ENCODE measurements around the gene RHOT2.

The RHOT2 gene

DNA sequence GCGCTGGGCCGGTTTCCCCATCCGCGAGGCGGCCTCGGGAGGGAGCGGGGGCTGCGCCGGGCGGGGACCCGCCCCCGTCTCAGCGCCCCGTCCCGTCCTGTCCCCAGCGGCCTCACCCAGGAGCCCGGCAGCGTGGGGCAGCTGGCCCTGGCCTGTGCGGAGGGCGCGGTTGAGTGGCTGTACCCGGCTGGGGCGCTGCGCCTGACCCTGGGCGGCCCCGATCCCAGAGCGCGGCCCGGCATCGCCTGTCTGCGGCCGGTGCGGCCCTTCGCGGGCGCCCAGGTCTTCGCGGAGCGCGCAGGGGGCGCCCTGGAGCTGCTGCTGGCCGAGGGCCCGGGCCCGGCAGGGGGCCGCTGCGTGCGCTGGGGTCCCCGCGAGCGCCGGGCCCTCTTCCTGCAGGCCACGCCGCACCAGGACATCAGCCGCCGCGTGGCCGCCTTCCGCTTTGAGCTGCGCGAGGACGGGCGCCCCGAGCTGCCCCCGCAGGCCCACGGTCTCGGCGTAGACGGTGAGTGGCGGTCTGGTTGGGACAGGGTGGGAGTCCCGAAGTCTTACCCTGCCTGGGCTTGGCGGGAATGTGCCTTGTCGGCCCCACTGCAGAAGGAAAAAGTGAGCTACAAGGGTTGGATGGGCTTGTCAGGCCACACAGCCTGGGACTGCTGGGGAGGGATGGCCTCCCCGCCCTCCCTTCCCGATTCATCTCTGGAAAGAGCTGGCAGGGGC, 47.7 kb downstream of the RHOT2 start:
- DNase-seq (ENCODE audit: low read depth) = no peak

DNA sequence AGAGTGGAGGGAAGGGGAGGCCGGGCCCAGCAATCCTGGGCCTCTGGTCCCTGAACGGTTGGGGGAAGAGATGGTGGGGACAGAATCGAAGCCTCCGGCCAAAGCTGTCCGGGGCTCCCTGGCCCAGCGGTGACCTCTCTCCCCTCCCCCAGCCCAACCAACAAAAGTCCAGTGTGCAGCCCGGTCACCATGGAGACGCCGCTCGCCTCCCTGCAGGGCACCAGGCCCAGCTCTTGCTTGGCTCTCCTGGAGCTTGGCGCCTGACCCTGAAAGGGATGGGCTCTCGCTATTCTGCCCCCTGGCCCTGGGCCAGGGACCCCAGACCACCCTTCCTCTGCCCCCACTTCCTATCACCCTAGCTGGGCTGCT, 48.3 kb downstream of the RHOT2 start:
- no peak for DNase-seq (ENCODE audit: low read depth)

DNA sequence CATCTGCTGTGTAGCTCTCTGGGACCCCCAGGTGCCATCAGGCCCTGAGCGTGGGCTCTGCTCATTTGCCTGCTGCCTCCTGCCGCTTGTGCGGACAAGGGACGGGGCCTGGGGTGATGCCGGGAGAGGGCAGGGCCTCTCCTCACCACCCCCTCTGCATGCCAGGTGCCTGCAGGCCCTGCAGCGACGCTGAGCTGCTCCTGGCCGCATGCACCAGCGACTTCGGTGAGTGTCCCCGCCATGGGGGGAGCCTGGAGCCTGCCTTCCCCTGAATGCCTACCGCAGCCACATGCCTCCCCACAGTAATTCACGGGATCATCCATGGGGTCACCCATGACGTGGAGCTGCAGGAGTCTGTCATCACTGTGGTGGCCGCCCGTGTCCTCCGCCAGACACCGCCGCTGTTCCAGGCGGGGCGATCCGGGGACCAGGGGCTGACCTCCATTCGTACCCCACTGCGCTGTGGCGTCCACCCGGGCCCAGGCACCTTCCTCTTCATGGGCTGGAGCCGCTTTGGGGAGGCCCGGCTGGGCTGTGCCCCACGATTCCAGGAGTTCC, 48.9 kb downstream of the RHOT2 start:
- no peak for DNase-seq (ENCODE audit: low read depth)

DNA sequence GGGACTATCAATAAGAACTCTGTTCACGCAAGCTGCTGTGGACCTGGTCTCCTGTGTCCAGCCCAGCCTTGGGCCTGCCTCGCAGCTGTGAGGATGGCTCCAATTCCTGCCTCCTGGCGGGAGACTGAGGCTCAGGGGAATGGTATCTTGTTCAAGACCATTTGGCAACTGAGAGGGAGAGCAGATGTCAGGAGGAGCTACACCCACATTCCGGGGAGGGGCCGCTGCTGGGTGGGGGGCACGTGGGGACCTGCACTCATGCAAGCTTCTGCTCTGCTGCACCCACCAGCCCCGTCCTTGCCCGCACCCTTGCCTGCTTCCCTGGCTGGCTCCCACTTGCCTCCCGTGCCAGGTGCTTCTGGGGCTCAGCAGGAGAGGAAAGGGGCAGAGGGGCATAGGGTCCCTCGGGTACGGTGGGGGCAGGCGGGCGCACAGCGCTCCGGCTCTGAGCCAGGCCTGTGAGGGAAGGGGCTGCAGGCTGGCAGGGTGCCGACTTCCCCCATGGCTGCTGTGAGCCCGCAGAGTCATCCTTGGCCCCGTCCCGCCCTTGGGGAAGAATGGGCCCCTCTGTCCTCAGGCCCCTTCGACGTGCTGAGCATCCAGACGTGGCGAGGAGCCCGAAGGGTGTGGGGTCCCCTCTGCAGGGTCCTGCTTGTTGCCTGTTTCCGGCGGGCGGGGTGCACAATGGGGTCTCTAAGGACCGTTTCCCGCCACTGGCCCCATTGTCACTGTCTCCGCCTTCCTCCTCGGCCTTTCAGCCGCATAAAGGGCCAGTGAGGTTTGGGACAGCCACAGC, 49.7 kb downstream of the RHOT2 start:
- DNase-seq (ENCODE audit: low read depth) = no peak

DNA sequence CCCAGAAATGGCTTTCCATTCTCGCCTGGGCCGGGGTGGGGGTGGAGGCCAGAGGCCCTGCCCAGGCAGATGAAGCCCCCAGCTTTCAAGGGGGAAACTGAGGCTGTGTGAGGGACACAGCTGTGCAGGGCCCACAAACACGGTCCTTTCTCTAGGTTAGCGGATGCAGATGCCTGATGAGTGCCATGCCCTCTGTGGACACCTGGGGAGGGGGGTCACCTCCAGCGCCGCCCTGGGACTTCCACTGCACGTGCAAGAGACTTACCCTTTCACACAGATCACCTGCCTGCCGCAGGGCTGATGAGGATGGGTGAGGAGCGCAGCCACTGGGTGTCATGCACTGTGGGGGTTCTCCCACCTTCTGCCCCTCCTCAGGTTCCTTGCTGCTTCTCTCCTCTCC, 50.5 kb downstream of the RHOT2 start:
- no peak for DNase-seq (ENCODE audit: low read depth)

DNA sequence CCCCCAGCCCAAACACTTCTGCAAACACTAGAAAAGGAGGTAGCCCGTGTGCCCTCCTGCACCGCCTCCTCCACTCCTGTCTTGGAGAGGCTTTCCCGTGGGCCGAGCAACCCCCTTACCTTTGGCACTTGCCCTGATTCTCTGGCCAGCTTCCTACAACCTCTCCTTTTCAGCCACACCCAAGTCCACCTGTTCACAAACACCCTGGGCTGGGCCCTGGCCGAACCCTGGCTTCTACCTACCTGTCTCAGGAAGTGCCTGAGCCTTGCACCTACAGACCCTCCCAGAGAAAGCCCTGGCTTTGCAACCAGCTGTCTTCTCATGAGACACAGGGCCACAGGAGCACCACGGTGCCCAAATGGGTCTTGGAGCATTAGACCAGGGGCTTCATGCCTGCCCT, 51.0 kb downstream of the RHOT2 start:
- no peak for DNase-seq (ENCODE audit: low read depth)

DNA sequence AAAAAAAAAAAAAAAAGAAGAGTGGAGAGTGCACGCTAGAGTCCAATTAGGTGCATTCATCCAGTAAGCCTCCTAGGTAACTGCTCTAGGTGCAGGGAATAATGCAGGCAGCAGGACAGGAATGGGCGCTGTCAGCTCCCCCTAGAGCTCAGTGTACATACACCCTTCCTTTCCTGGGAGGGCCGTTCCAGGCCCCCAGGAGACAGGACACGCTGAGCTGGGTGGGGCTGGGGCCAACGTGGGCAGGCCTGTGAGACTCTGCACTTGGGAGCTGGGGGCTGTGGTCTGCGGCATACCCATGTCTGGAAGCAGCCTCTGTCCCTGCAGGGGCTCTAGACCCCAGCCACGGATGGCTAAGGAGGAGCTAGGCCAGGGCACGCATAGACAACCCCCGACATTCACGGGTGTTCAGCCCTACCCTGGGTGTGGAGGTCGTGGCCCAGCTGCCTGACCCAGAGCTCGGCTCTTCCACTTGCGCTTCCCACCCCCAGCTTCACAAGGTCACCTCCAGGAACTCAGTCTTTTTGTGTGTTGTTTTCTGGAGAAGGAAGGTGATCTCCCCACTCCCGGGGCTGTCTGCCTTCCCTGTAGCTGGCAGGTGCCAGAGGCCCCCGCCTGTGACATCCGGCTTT, 52.0 kb downstream of the RHOT2 start:
- DNase-seq (ENCODE audit: low read depth) = no peak

DNA sequence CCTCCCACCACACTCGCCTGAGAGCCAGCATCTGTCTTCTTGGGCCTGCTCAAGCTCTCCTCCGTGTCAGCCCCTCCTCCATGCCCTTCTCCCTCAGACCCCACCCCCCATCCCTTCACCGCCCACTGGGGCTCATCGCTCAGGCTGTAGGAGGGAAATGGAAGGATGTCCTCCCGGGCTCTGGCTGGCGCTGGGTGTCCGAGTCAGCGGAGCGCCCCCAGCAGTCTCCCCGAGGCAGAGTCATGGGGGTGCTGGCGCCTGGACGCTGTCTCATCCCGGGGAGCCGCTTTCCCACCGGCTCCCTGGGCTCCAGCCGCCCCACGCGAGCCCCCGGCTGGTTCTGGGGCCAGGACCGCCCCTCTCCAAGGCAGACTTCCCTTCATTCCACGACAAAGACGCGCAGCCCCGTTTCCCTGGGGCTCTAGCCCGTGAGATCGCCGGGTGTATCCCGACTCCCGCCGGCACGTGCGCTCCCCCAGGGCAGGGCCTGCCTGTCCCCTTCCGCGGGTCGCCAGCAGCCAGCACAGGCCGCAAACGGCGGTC, 52.6 kb downstream of the RHOT2 start:
- no peak for DNase-seq (ENCODE audit: low read depth)

DNA sequence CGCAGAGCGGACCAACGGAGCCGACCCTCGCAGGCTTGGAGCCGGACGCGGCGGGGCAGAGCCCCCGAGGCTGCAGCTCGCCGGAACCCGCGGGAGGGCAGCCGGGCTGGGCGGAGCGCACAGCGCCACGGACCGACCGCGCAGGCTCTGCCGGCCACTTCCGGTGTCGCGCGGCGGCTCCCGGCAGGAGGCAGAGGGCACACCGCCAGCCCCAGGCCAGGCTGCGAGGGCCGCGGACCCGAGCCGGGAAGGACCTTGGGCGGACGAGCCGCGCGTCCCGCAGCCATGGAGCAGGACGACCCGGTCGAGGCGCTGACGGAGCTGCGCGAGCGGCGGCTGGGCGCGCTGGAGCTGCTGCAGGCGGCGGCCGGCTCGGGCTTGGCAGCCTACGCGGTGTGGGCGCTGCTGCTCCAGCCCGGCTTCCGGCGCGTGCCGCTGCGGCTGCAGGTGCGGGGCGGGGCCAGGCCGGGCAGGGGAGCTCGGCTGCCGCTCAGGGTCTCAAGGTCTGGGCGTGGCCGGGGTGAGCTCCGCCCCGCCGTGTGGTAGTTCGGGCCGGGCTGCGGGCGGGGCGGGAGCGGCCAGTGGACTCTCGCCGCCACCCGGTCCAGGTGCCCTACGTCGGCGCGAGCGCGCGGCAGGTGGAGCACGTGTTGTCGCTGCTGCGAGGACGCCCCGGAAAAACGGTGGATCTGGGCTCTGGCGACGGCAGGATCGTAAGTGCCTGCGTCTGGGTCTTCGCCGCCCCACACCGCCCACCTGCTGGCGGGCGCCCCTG, 53.2 kb downstream of the RHOT2 start, which contains the start of gene ANTKMT:
TSS of gene ANTKMT (plus strand) at position 157 of the 775 bp plus-strand sequence. CDS start at position 286, 129 bp downstream.
- no peak for DNase-seq (ENCODE audit: low read depth)

DNA sequence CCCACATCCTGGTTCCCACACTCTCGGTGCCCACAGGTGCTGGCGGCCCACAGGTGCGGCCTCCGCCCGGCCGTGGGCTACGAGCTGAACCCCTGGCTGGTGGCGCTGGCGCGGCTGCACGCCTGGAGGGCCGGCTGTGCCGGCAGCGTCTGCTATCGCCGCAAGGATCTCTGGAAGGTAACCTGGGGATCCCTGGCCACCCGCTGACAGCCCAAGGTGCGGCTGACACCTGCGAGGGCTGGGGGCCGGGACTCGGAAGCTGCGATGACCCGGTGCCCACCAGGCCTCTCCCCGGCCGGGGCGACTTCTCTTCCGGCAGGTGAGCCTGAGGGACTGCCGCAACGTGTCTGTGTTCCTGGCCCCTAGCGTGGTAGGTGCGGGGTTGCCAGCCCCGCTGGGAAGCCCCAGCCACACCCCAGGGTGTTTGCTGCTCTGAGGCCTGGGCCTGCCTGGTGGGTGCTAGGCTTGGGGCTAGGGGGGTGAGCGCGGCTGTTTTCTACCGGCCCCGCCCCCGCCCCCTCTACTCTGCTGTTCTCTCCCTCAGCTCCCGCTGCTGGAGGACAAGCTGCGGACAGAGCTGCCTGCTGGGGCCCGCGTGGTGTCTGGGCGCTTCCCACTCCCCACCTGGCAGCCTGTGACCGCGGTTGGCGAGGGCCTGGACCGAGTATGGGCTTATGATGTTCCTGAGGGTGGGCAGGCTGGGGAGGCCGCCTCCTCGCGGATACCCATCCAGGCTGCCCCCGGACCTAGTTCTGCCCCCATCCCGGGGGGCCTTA, 54.0 kb downstream of the RHOT2 start:
- no peak for DNase-seq (ENCODE audit: low read depth)

DNA sequence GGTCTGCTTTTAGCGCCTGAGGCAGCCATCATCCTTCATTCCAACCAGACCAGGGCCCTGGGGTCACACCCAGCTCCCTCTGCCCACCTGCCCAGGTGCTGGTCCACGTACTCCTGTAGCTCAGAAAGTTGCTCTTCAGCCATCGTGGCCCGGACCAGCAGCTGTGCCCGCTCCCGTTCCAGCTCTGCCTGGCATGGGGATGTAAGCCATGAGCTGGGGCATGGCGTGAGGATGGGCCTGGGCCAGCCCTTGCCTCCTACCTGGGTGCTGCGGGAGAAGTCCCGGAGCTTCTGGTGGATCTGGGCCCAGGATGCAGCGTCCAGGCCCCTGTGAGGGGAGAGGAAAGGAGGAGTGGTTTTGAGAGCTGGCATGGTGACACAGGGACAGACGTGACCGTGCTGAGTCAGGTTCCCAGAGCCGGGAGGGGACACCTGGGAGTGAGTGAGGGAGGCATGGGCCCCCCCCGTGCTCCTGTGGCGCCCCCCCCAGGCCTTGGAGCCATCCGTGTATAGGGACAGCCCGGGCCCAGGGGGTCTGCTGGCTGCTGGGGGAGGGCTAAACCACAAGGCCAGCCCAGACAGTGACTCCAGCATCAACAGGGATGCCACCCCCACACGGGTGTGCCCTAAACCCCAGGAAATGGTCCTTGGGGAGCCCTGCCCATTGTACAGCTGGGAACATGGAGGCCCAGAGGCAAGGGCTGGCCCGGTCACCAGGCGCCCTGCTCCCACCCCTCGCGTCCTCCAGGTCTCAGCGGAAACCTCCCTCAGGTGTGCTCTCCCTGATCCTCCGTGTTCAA, 55.1 kb downstream of the RHOT2 start:
- no peak for DNase-seq (ENCODE audit: low read depth)

DNA sequence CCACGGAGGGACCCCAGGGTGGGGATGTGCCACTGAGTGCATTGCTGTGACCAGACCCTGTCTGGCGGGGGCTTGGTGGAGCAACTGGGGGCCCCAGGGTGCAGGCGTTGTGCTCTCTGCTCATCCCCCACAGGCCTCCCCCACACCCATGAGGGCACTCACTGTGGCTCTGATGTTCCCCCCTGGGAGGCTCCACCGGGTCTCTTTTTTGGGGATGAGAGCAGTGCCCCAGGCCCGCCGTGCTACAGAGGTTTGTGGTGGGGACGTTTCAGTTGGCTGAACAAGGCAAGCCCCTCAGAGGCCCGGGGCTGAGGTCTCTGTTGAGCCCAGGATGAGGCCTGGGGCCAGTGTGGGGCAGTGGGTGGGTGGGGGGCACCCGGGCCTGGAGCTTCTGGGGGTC, 55.8 kb downstream of the RHOT2 start:
- DNase-seq (ENCODE audit: low read depth) = no peak

All from GM04503 (cell line).